AG20443 (cell line): ENCODE data around the gene PROC.

ENCODE experiments used
- DNase-seq: peaks from one replicate; pipeline ENCODE4 v3.0.0; 2012; ENCODE audit warnings: low spot score, mixed read lengths

PROC gene

DNA sequence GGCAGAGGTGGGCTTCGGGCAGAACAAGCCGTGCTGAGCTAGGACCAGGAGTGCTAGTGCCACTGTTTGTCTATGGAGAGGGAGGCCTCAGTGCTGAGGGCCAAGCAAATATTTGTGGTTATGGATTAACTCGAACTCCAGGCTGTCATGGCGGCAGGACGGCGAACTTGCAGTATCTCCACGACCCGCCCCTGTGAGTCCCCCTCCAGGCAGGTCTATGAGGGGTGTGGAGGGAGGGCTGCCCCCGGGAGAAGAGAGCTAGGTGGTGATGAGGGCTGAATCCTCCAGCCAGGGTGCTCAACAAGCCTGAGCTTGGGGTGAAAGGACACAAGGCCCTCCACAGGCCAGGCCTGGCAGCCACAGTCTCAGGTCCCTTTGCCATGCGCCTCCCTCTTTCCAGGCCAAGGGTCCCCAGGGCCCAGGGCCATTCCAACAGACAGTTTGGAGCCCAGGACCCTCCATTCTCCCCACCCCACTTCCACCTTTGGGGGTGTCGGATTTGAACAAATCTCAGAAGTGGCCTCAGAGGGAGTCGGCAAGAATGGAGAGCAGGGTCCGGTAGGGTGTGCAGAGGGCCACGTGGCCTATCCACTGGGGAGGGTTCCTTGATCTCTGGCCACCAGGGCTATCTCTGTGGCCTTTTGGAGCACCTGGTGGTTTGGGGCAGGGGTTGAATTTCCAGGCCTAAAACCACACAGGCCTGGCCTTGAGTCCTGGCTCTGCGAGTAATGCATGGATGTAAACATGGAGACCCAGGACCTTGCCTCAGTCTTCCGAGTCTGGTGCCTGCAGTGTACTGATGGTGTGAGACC, at the start of gene PROC:
TSS of gene PROC (plus strand) at position 128 of the 812 bp plus-strand sequence. CDS start 1,516 bp downstream, outside the sequence.
- DNase-seq: no peak

GRCh38 chr2:127370010-127370409, 48.2 kb upstream of the PROC start:
- no peak for DNase-seq

- no peak for DNase-seq
These were observed 47.2 kb upstream of the PROC start for GRCh38 chr2:127371037-127371436.

GRCh38 chr2:127373362-127374083, 44.7 kb upstream of the PROC start:
- no peak for DNase-seq

- no peak for DNase-seq
These were observed 42.0 kb upstream of the PROC start for GRCh38 chr2:127376257-127376656.

DNA sequence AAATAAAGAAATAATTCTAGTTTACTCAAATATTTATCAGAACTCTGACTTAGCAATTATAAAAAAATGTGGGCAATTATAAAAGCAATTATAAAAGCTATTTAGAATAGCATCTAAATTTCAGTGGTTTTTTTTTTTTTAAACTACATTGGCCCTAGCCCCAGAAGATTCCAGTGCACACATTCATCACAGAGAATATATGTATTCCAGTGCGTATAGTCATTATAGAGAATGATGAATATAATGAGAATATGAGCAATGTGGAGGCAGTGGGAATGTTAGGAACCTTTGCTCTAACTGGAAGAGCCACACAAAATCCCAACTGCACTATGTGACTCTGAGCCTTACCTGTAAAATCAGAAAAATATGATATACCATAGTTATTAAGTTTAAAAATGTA, 41.0 kb upstream of the PROC start:
- no peak for DNase-seq

- DNase-seq: no peak
These were observed 39.5 kb upstream of the PROC start for GRCh38 chr2:127378720-127379119.

- no peak for DNase-seq
These were observed 38.4 kb upstream of the PROC start for GRCh38 chr2:127379712-127380355.

GRCh38 chr2:127381762-127382161, 36.5 kb upstream of the PROC start:
- DNase-seq: no peak

DNA sequence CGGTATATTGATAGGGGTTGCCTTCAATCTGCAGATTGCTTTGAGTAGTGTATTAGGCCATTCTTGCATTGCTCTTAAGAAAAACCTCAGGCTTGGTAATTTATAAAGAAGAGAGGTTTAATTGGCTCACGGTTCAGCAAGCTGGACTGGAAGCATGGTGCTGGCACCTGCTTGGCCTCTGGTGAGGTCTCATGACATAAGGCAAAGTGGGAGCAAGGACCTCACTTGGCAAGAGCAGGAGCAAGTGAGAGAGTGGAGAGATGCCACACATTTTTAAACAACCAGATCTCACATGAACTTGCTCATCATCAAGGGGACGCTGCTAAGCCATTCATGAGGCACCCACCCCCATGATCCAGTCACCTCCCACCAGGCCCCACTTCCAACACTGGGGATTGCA, 35.4 kb upstream of the PROC start:
- DNase-seq: no peak

DNA sequence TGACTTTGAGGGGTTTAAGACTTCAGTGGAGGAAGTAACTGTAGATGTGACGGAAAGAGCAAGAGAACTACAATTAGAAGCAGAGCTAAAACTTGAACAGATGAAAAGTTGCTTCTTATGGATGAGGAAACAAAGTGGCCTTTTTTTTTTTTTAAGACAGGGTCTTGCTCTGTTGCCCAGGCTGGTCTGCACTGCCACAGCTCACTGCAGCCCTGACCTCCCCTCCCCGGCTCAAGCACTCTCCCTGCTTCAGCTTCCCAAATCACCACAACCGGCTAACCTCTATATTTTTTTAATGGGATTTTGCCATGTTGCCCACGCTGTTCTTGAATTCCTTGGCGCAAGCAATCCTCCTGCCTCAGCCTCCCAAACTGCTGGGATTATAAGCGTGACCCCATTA, 33.7 kb upstream of the PROC start:
- no peak for DNase-seq

- DNase-seq: no peak
These were observed 32.0 kb upstream of the PROC start for GRCh38 chr2:127386246-127386645.

DNA sequence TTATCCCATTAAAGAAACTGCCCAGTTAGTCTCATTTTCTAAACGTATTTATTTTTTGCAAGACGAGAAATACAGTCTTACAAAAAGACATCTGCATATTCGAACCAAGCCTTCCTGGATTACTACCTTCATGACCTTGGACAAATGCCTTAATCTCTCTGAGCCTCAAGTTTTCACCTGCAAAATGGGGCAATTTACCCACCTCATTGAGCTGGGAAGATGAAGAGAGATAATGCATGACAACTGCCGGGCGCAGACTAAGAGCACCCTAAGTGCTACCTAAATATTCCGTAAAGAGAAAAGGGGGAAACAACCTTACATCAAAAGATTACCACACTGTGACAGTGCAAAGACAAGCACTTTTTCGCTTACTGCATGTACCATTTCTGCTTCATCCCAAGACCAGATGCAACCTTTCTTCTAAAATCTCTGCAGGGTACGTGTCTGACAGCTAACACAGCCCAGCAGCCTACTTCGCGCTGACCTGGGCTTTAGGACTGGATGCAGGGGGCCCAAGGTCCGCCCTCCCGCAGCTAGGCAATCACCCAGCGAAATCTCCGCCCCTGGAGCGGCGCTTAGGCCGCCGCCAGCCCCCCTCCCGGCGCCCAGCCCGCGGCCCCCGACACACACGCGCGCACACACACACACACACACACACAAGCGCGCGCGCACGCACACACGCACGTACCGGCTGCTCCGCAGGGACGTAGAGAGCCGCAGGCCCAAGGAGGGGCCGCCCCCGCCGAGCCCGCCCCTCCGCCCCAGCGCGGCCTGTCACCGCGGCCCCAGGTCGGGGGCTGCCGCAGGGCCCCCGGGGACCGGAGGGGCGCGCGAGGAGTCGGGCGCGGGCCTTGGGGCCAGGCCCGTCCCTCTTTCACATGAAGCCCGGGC, 31.2 kb upstream of the PROC start:
- peak; percentile 90 for DNase-seq

DNA sequence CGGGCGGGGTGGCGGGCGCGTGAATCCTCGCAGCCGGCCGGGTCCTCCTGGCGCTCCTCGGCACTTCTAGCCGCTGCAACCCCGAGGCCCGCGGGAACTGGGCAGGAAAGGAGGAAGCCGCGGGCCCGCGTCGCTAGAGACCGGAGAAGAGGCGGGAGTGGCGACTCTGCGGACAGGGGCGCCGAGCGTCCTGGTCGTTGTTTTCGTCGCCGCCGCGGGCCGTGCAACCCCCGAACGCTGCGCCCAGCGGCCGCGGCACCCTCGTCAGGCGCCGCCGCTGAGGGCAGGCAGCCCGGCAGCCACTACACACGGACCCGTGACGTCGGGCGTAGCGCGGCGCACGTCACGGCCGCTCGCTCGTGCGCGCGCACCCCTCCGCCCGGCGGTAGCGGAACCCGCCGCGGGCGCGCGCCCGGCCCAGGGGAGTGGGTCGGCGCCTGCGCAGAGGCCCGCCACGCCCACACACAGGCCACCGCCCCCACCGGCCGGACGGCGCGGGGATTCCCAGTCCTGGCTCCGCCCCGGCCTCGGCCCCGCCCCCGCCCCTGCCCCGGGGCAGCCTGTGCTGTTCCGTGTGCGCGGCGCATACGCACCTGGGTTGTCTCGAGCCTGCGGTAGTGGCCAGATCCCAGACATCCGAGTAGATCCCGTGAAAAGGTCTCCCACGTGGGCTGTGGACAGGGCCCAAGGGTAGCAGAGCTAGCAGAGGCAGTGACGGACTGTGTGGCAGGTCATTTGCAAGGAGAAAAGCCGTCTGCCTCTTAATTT, 30.4 kb upstream of the PROC start, which contains the start of gene MAP3K2:
TSS of gene MAP3K2 (minus strand) at position 321 of the 768 bp plus-strand sequence. CDS start 44,846 bp downstream, outside the sequence.
- DNase-seq: peak; percentile 100

DNA sequence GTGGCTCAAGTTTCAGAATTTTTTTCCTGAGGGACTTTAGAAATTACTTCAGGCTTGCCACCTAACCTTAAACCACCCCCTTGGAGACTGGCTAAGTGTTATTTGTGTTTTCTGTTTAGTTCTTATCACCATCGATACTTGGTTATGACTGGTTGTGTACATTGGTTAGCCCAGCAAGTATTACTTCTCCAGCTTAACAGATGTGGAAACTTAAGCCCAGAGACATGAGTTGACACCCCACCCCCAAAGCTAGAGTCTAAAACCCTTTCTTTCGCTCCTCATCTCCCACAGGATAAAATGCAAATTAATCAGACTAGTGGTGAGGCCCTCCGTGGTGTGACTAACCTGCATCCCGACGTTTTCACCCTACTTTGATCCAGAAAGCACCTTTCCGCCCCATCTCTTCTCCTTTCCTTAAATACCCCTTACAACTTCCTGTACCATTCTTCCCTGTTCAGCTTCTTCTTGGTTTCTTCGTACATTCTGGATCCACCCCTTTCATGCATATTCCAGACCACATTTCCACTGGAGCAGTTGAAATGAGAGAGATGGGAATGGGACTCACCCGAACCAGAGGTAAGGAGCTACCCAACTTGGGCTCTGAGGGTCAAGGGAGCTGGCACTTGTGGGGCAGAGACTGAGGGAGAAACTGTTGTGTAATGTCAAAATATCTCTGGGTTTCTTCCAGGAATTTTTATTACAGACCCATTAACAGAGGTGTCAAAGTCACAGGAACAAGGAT, 29.6 kb upstream of the PROC start:
- no peak for DNase-seq

DNA sequence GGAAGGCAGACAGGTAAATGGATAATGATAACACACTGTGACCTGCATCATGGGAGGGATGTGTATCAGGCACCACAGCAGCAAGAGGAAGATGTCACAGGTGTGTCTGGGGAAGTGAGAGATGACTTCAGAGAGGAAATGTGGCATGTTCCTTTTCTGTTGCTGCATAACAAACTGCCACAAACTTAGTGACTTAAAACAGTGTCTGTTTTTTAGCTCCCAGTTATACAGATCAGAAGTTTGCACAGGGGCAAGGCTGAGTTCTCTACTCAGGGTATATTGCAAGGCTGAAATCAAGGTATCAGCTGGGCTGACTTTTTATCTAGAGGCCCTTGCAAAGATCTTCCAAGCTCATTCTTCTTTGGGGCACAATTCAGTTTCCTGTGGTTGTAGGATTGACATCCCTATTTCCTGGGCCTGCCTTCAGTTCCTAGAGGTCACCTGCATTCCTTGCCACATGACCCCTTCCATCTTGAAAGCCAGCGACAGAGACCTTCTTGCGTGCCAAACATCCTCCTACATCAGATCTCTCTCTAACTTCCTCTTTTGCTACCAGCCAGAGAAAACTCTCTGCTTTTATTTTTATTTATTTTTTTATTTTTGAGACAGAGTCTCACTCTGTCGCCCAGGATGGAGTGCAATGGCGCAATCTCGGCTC, 28.3 kb upstream of the PROC start:
- DNase-seq: no peak

DNA sequence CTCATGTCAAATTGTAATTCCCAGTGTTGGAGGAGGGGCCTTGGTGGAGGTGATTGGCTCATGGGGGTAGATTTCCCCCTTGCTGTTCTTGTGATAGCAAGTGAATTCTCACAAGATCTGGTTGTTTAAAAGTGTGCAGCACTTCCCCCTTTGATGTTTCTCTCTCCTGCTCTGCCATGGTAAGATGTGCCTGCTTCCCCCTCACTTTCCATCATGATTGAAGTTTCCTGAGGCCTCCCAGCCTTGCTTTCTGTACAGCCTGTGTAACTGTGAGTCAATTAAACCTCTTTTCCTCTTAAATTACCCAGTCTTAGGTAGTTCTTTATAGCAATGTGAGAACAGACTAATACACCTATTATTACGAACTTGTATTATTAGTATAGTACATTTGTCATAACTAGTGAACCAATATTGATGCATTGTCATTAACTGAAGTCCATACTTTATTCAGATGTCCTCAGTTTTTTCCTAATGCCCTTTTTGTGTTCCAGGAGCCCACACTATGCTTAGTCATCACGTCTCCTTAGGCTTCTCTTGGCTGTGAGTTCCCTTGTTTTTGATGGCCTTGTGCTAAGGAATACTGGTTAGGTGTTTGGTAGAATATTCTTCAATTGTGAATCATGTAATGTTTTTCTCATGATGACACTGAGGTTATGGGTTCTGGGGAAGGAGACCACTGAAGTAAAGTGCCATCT, 25.9 kb upstream of the PROC start:
- DNase-seq: no peak

GRCh38 chr2:127392828-127393578, 25.2 kb upstream of the PROC start:
- no peak for DNase-seq
